Vagina (tissue), 2 donors: ENCODE measurements around the gene DMRT2.

Experiments
- POLR2A ChIP-seq, 2 donors: fragments of 450-650 bp; IDR thresholded peaks; one replicate each; pipeline ENCODE4 v1.6.1; 2017; ENCODE audit warnings: antibody characterized with exemption in 2 of 2, mild to moderate bottlenecking in 2 of 2, moderate library complexity in 2 of 2
- POLR2AphosphoS5 ChIP-seq, 2 donors: sonication (generic); formaldehyde crosslinking; IDR thresholded peaks; one replicate each; pipeline ENCODE4 v1.9.0; 2017; ENCODE audit warnings: antibody characterized with exemption in 2 of 2, mild to moderate bottlenecking in 2 of 2, low read depth in 1 of 2; ENCODE audit not compliant: insufficient read depth in 1 of 2
- TF ChIP-seq, protein P1 (sequence below), 3 experiments: fragments of 450-650 bp in 2 of 3; fragments of 200-600 bp in 1 of 3; sonication (generic) in 1 of 3; IDR thresholded peaks; one replicate each; pipeline ENCODE4 v1.5.1; 2017 to 2019; ENCODE audit warnings: antibody characterized with exemption in 3 of 3, mild to moderate bottlenecking in 2 of 3, moderate library complexity in 2 of 3

GRCh38 chr9:1083325-1083913 lies 33.3 kb downstream of the DMRT2 start:
- TF ChIP-seq, protein P1, sequence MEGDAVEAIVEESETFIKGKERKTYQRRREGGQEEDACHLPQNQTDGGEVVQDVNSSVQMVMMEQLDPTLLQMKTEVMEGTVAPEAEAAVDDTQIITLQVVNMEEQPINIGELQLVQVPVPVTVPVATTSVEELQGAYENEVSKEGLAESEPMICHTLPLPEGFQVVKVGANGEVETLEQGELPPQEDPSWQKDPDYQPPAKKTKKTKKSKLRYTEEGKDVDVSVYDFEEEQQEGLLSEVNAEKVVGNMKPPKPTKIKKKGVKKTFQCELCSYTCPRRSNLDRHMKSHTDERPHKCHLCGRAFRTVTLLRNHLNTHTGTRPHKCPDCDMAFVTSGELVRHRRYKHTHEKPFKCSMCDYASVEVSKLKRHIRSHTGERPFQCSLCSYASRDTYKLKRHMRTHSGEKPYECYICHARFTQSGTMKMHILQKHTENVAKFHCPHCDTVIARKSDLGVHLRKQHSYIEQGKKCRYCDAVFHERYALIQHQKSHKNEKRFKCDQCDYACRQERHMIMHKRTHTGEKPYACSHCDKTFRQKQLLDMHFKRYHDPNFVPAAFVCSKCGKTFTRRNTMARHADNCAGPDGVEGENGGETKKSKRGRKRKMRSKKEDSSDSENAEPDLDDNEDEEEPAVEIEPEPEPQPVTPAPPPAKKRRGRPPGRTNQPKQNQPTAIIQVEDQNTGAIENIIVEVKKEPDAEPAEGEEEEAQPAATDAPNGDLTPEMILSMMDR (IDR thresholded peaks at IDR 0.05): no peak
- TF ChIP-seq POLR2A (IDR thresholded peaks at IDR 0.05) (no peak), POLR2AphosphoS5 (IDR thresholded peaks at IDR 0.05; ENCODE audit: insufficient read depth in 1 of 2, low read depth in 1 of 2) (no peak)
